Activated naive CD4-positive, alpha-beta T cell treated with anti-CD3 and anti-CD28 coated beads, Interleukin-2, amount 50 U/mL, for 72 hours (primary cell): ENCODE results near the gene TMEM179. TPM values are rescaled to one million over a fixed set of nuclear protein-coding genes. Genes with fewer than 3 reads are reported as not detected.
"Not testable (repeated sequence)": the region's sequence is repeated elsewhere in the genome, so short reads cannot be mapped to it uniquely, and the experiment has no call there.

Experiments used
- ATAC-seq, 2 donors: fragments of 150-1000 bp; cut with Tn5 transposase; 2 replicates each; pipeline ENCODE4 v1.10.0; 2021; ENCODE audit warnings: mild to moderate bottlenecking in 2 of 2, moderate library complexity in 2 of 2
- DNase-seq, 2 donors: peaks; one replicate each; pipeline ENCODE4 v3.0.0; 2021 to 2022; ENCODE audit warnings: low spot score in 2 of 2
- H3K27ac Mint-ChIP-seq, 2 donors: one replicate each; pipeline ENCODE4 v1.8.0; 2022; ENCODE audit warnings: mild to moderate bottlenecking in 2 of 2, mixed read lengths in 2 of 2
- H3K36me3 Mint-ChIP-seq, 2 donors: one replicate each; pipeline ENCODE4 v1.8.0; 2022; ENCODE audit warnings: mixed read lengths in 2 of 2
- H3K9me3 Mint-ChIP-seq, 2 donors: one replicate each; pipeline ENCODE4 v1.8.0; 2022; ENCODE audit warnings: mixed read lengths in 2 of 2
- total RNA-seq, 2 donors: library from RNA; stranded (reverse); gene quantifications; one replicate each; pipeline ENCODE4 v1.2.3, GENCODE V29; 2022

Gene TMEM179
- total RNA-seq, 2 donors from 2014 or later: 0.23 TPM; not detected in 1

- no peak for ATAC-seq
- Mint-ChIP-seq H3K9me3 (no peaks in the 10 kb centered on the region), H3K27ac (no peak overlapping the region), H3K36me3 (no peaks in the 10 kb centered on the region)
- no peak for DNase-seq
Measured at GRCh38 chr14:104584557-104584956, 20.0 kb downstream of the TMEM179 start.

GRCh38 chr14:104583424-104584306 lies 20.9 kb downstream of the TMEM179 start:
- Mint-ChIP-seq H3K36me3 (no peaks in the 10 kb centered on the region), H3K9me3 (no peaks in the 10 kb centered on the region), H3K27ac (no peak overlapping the region)
- ATAC-seq (no peak), DNase-seq (no peak)

GRCh38 chr14:104582662-104583061 lies 21.9 kb downstream of the TMEM179 start:
- ATAC-seq: no peak
- no peak for DNase-seq

GRCh38 chr14:104582005-104582404 lies 22.6 kb downstream of the TMEM179 start:
- Mint-ChIP-seq H3K36me3 (no peaks in the 10 kb centered on the region), H3K27ac (no peak overlapping the region), H3K9me3 (no peaks in the 10 kb centered on the region)
- ATAC-seq (no peak), DNase-seq (no peak)

More at GRCh38 chr14:104582662-104583061, 21.9 kb downstream of the TMEM179 start:
- Mint-ChIP-seq H3K36me3 (no peaks in the 10 kb centered on the region), H3K9me3 (no peaks in the 10 kb centered on the region), H3K27ac (no peak overlapping the region)

GRCh38 chr14:104581521-104581920 lies 23.1 kb downstream of the TMEM179 start:
- Mint-ChIP-seq H3K9me3 (no peaks in the 10 kb centered on the region), H3K36me3 (no peaks in the 10 kb centered on the region), H3K27ac (peak overlapping the region in 1 of 2 donors; percentile 85)
- ATAC-seq: no peak
- DNase-seq: no peak

GRCh38 chr14:104580961-104581360 lies 23.6 kb downstream of the TMEM179 start:
- Mint-ChIP-seq H3K9me3 (no peaks in the 10 kb centered on the region), H3K27ac (no peak overlapping the region), H3K36me3 (no peaks in the 10 kb centered on the region)
- ATAC-seq: no peak
- no peak for DNase-seq

- H3K9me3 Mint-ChIP-seq, H3K27ac Mint-ChIP-seq, H3K36me3 Mint-ChIP-seq, ATAC-seq, DNase-seq: not testable (repeated sequence)
Measured at GRCh38 chr14:104579939-104580338, 24.6 kb downstream of the TMEM179 start.

GRCh38 chr14:104579507-104579906 lies 25.1 kb downstream of the TMEM179 start, which contains the start of gene C14orf180:
Gene C14orf180 (plus strand): TSS chr14:104579764. CDS start chr14:104586431, 6,667 bp downstream.
- H3K9me3 Mint-ChIP-seq: no peaks in the 10 kb centered on the region
- no peak within 1 kb of the TSS for H3K27ac Mint-ChIP-seq
- DNase-seq (no peak), ATAC-seq (no peak)
- no peaks in the 10 kb centered on the region for H3K36me3 Mint-ChIP-seq

- Mint-ChIP-seq H3K9me3 (no peaks in the 10 kb centered on the region), H3K27ac (no peak overlapping the region), H3K36me3 (no peaks in the 10 kb centered on the region)
- no peak for DNase-seq
- no peak for ATAC-seq
Measured at GRCh38 chr14:104578321-104578720, 26.3 kb downstream of the TMEM179 start.

GRCh38 chr14:104577847-104578301 lies 26.7 kb downstream of the TMEM179 start:
- no peak overlapping the region for H3K27ac Mint-ChIP-seq

GRCh38 chr14:104577426-104577825 lies 27.1 kb downstream of the TMEM179 start:
- DNase-seq (no peak), ATAC-seq (no peak)
- Mint-ChIP-seq H3K27ac (no peak overlapping the region), H3K36me3 (no peaks in the 10 kb centered on the region), H3K9me3 (no peaks in the 10 kb centered on the region)

More at GRCh38 chr14:104577847-104578301, 26.7 kb downstream of the TMEM179 start:
- ATAC-seq: no peak
- no peak for DNase-seq
- Mint-ChIP-seq H3K36me3 (no peaks in the 10 kb centered on the region), H3K9me3 (no peaks in the 10 kb centered on the region)

- Mint-ChIP-seq H3K27ac (no peak overlapping the region), H3K36me3 (no peaks in the 10 kb centered on the region), H3K9me3 (no peaks in the 10 kb centered on the region)
- ATAC-seq: no peak
- no peak for DNase-seq
Measured at GRCh38 chr14:104576970-104577332, 27.6 kb downstream of the TMEM179 start.

- no peaks in the 10 kb centered on the region for H3K9me3 Mint-ChIP-seq
- no peak overlapping the region for H3K27ac Mint-ChIP-seq
- no peaks in the 10 kb centered on the region for H3K36me3 Mint-ChIP-seq
- DNase-seq: no peak
- no peak for ATAC-seq
Measured at GRCh38 chr14:104576232-104576969, 28.2 kb downstream of the TMEM179 start.

GRCh38 chr14:104574978-104575583 lies 29.5 kb downstream of the TMEM179 start:
- DNase-seq (no peak), ATAC-seq (no peak)
- no peak overlapping the region for H3K27ac Mint-ChIP-seq
- H3K36me3 Mint-ChIP-seq: no peaks in the 10 kb centered on the region
- no peaks in the 10 kb centered on the region for H3K9me3 Mint-ChIP-seq

- Mint-ChIP-seq H3K36me3 (no peaks in the 10 kb centered on the region), H3K27ac (no peak overlapping the region), H3K9me3 (no peaks in the 10 kb centered on the region)
- no peak for DNase-seq
- no peak for ATAC-seq
Measured at GRCh38 chr14:104574536-104574935, 30.0 kb downstream of the TMEM179 start.

GRCh38 chr14:104573930-104574329 lies 30.6 kb downstream of the TMEM179 start:
- no peaks in the 10 kb centered on the region for H3K36me3 Mint-ChIP-seq
- DNase-seq: no peak
- no peak for ATAC-seq
- no peak overlapping the region for H3K27ac Mint-ChIP-seq
- no peaks in the 10 kb centered on the region for H3K9me3 Mint-ChIP-seq

GRCh38 chr14:104572668-104573067 lies 31.9 kb downstream of the TMEM179 start:
- peak overlapping the region in 1 of 2 donors; percentile 4 for H3K27ac Mint-ChIP-seq

More at GRCh38 chr14:104572668-104573067, 31.9 kb downstream of the TMEM179 start:
- DNase-seq: no peak
- no peak for ATAC-seq
- no peaks in the 10 kb centered on the region for H3K36me3 Mint-ChIP-seq
- no peaks in the 10 kb centered on the region for H3K9me3 Mint-ChIP-seq
